ENCODE measurements around the gene HS3ST5. TPM values are rescaled to one million over a fixed set of nuclear protein-coding genes. Genes with fewer than 3 reads are reported as not detected.

Gene HS3ST5
- total RNA-seq, 1 experiment from 2014 or later, result not detected

DNA sequence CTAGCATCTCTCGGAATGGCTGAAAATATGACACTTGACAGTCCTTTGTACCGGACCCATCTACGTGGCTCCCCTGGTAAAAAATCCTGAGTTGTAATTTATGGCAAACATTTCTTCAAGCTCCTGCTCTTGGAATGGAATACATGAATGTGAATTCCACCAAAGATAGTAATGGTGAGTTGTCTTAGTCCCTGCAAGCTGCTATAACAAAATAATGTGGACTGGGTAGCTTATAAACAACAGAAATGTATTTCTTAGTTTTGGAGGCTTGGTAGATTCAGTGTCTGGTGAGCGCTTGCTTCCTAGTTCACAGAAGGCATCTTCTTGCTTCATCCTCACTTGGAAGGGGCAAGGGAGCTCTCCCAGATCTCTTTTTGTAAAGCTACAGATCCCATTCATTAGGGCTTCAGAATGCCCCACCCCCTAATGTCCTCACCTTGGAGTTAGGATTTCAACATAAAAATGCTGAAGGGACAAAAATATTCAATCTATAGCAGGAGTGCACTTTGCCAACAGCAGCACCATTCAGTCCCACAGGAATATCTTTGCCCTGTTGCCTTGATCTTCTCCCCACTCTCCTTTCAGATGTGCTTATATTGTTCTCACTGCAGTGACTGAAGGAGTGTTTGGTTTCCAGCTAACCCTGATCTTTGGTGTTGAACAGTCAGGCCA, 204.1 kb downstream of the HS3ST5 start (continued):
- TF ChIP-seq, protein P1, sequence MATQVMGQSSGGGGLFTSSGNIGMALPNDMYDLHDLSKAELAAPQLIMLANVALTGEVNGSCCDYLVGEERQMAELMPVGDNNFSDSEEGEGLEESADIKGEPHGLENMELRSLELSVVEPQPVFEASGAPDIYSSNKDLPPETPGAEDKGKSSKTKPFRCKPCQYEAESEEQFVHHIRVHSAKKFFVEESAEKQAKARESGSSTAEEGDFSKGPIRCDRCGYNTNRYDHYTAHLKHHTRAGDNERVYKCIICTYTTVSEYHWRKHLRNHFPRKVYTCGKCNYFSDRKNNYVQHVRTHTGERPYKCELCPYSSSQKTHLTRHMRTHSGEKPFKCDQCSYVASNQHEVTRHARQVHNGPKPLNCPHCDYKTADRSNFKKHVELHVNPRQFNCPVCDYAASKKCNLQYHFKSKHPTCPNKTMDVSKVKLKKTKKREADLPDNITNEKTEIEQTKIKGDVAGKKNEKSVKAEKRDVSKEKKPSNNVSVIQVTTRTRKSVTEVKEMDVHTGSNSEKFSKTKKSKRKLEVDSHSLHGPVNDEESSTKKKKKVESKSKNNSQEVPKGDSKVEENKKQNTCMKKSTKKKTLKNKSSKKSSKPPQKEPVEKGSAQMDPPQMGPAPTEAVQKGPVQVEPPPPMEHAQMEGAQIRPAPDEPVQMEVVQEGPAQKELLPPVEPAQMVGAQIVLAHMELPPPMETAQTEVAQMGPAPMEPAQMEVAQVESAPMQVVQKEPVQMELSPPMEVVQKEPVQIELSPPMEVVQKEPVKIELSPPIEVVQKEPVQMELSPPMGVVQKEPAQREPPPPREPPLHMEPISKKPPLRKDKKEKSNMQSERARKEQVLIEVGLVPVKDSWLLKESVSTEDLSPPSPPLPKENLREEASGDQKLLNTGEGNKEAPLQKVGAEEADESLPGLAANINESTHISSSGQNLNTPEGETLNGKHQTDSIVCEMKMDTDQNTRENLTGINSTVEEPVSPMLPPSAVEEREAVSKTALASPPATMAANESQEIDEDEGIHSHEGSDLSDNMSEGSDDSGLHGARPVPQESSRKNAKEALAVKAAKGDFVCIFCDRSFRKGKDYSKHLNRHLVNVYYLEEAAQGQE (IDR thresholded peaks at IDR 0.05; ENCODE audit: low read depth), result no peak
- TF ChIP-seq SP1 (IDR thresholded peaks at IDR 0.05; ENCODE audit: low read depth) (no peak), ZNF274 (IDR thresholded peaks at IDR 0.05; ENCODE audit: low read depth, low read length) (no peak), JUND (IDR thresholded peaks at IDR 0.05) (no peak), EZH2phosphoT487 (IDR thresholded peaks at IDR 0.05; ENCODE audit: borderline replicate concordance) (no peak), RAD21 (IDR thresholded peaks at IDR 0.05; ENCODE audit: low read depth) (no peak), POLR2A (IDR thresholded peaks at IDR 0.05; ENCODE audit: borderline replicate concordance, extremely low read depth, insufficient read depth, insufficient read length) (no peak)

DNA sequence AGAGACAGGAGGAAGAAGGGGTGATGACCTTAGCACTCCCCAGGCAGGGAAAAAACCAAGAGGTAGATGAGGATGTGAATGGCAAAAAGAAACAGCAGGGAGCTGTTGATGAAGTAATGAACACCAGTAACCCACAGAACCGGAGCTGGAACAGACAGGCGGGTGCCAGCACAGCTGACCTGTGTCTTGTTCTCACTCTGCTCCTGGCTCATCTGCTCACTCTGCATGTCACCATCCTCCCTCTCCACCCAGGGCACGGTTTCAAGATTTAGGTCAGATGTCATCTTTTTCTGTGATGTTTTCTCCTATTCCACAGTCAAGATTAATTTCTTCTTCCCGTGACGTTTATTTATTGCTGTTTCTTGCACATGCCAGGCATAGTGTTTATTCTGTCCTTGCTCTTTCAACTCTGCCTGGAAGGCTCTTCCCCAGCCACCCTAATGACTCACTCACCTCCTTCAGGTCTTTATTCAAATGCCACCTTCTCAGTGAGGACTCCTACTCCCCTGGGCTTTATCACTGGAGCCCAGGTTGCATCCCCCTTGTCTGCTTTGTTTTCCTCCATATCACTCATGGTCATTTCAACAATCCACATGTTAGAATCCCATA, 207.4 kb downstream of the HS3ST5 start:
- no TSS peak for BruUV-seq (replicated peaks)
- intact Hi-C loops (cut with micrococcal nuclease), result no loop called here
- TF ChIP-seq, protein P2, sequence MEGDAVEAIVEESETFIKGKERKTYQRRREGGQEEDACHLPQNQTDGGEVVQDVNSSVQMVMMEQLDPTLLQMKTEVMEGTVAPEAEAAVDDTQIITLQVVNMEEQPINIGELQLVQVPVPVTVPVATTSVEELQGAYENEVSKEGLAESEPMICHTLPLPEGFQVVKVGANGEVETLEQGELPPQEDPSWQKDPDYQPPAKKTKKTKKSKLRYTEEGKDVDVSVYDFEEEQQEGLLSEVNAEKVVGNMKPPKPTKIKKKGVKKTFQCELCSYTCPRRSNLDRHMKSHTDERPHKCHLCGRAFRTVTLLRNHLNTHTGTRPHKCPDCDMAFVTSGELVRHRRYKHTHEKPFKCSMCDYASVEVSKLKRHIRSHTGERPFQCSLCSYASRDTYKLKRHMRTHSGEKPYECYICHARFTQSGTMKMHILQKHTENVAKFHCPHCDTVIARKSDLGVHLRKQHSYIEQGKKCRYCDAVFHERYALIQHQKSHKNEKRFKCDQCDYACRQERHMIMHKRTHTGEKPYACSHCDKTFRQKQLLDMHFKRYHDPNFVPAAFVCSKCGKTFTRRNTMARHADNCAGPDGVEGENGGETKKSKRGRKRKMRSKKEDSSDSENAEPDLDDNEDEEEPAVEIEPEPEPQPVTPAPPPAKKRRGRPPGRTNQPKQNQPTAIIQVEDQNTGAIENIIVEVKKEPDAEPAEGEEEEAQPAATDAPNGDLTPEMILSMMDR (IDR thresholded peaks at IDR 0.05 in 2 of 3, conservative IDR thresholded peaks at IDR 0.05 in 1 of 3; ENCODE audit: borderline replicate concordance in 1 of 3, insufficient read depth in 1 of 3, low read depth in 2 of 3, low read length in 2 of 3), result no peak
- TF ChIP-seq EZH2phosphoT487 (IDR thresholded peaks at IDR 0.05; ENCODE audit: borderline replicate concordance), result no peak
- no peak for TF ChIP-seq YY1 (IDR thresholded peaks at IDR 0.05; ENCODE audit: extremely low read depth, insufficient replicate concordance, low read depth, low read length)
- TF ChIP-seq POLR2AphosphoS5 (IDR thresholded peaks at IDR 0.05; ENCODE audit: low read depth, low read length), result no peak
- no peak for TF ChIP-seq JUND (IDR thresholded peaks at IDR 0.05)
- no peak for TF ChIP-seq ZNF274 (IDR thresholded peaks at IDR 0.05; ENCODE audit: low read depth, low read length)
- no peak for TF ChIP-seq ZFX (IDR thresholded peaks at IDR 0.05)
- no peak for TF ChIP-seq EZH2 (IDR thresholded peaks at IDR 0.05)
- TF ChIP-seq EGR1 (IDR thresholded peaks at IDR 0.05; ENCODE audit: low read depth), result no peak
- no peak for TF ChIP-seq POLR2A (IDR thresholded peaks at IDR 0.05; ENCODE audit: borderline replicate concordance, extremely low read depth, insufficient read depth, insufficient read length)
- no peak for TF ChIP-seq RAD21 (IDR thresholded peaks at IDR 0.05; ENCODE audit: low read depth)
- no peak for TF ChIP-seq SP1 (IDR thresholded peaks at IDR 0.05; ENCODE audit: low read depth)
- TF ChIP-seq, protein P1 (IDR thresholded peaks at IDR 0.05; ENCODE audit: low read depth), result no peak
- TF ChIP-seq SIN3A (IDR thresholded peaks at IDR 0.05; ENCODE audit: low read depth), result no peak

More for the DNA sequence above, 207.4 kb downstream of the HS3ST5 start:
- Histone ChIP-seq H3K4me1 (ENCODE audit: control insufficient read depth in 1 of 2, insufficient read depth in 2 of 2, low read length in 2 of 2) (no peaks in the 10 kb centered on the region), H4K20me1 (ENCODE audit: insufficient read depth) (no peaks in the 10 kb centered on the region), H3K4me2 (ENCODE audit: low read length) (no peak overlapping the region), H3K4me3 (replicated peaks in 1 of 2; ENCODE audit: low read depth in 1 of 2, low read length in 2 of 2) (no peak overlapping the region), H3K27ac (ENCODE audit: low read depth, low read length) (no peak overlapping the region), H3K36me3 (ENCODE audit: control insufficient read depth in 1 of 2, insufficient read depth in 2 of 2, low read length in 2 of 2) (no peaks in the 10 kb centered on the region), H3K9me2 (ENCODE audit: insufficient read depth) (no peaks in the 10 kb centered on the region), H3K79me2 (ENCODE audit: insufficient read depth, low read length) (no peaks in the 10 kb centered on the region), H3K9me3 (ENCODE audit: control insufficient read depth in 1 of 2, insufficient read depth in 1 of 2, low read depth in 1 of 2, low read length in 2 of 2) (no peaks in the 10 kb centered on the region), H3K27me3 (ENCODE audit: insufficient read depth, low read length) (peaks cover 38% of the 10 kb centered on the region), H2AFZ (ENCODE audit: low read depth, low read length, poor library complexity, severe bottlenecking) (no peak overlapping the region), H3K9ac (ENCODE audit: low read length) (no peak overlapping the region)
- ATAC-seq (no peak), DNase-seq (ENCODE audit: low read depth, low spot score) (no peak)
- ChIA-PET POLR2A (no interaction called here), RAD21 (ENCODE audit: low non-redundant PET in 1 of 2, low total read pairs in 2 of 2, uncharacterized antibody in 2 of 2, unreplicated experiment in 2 of 2) (no interaction called here), CTCF (no interaction called here)

Data from HCT116 (cell line).